Measurements from ENCODE around the gene ANKRD44.

ANKRD44 gene

DNA sequence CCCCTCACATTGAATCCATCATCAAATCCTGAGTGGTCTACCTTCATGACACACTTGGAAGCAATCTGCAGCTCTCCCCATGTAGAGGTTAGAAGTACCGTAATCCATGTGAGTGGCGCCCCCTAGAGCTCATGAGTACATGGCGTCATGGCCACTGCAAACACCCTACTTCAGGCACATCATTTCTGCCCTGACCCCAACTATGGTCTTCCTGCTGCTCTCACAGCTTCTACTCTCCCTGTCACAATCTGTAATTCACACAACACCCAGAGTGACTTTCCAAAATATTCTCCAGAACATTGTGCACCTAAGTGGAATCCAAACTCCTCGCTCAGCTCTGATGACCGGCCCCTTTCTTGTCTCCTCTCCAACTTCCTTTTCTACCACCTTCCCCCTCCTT lies 141.9 kb downstream of the ANKRD44 start:
- DNase-seq: peak; percentile 46

- DNase-seq: no peak
Measured at GRCh38 chr2:197167608-197168314, 142.8 kb downstream of the ANKRD44 start.

- no peak for DNase-seq
Measured at GRCh38 chr2:197165020-197165419, 145.6 kb downstream of the ANKRD44 start.

- DNase-seq: no peak
Measured at GRCh38 chr2:197164141-197164754, 146.3 kb downstream of the ANKRD44 start.

DNA sequence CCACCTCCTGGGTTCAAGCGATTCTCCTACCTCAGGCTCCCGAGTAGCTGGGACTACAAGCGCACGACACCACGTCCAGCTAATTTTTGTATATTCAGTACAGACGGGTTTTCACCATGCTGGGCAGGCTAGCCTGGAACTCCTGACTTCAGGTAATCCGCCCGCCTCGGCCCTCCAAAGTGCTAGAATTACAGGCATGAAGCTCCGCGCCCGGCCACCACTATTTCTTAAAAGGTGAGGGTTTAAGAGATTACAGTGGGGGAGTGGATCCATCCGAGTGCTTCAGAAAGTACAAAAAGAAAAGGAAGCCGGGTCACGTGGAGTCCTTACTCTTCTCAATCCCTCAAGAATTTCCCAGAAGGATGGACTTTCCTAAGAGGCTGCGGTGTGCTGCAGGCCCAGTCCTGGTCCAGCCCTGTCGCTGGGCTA lies 146.9 kb downstream of the ANKRD44 start:
- no peak for DNase-seq

DNA sequence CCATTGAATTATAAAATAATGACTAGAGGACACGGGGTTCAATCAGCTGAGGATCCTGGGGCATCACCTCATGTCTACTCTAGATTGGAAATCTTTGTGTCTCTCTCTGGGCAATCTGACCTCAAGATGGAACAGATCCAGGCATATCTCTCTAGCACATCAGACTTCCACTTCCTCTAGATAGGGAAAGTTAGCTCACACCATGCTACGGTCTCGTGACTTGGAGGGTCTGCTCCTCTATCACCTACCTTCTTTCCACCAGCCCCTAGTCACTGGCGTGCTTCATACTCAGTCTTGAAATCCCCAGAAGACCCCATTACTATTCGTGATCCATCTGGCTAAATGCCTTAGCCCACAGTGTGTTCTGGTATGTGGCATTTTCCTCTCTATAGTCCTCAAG lies 148.8 kb downstream of the ANKRD44 start:
- no peak for DNase-seq

DNA sequence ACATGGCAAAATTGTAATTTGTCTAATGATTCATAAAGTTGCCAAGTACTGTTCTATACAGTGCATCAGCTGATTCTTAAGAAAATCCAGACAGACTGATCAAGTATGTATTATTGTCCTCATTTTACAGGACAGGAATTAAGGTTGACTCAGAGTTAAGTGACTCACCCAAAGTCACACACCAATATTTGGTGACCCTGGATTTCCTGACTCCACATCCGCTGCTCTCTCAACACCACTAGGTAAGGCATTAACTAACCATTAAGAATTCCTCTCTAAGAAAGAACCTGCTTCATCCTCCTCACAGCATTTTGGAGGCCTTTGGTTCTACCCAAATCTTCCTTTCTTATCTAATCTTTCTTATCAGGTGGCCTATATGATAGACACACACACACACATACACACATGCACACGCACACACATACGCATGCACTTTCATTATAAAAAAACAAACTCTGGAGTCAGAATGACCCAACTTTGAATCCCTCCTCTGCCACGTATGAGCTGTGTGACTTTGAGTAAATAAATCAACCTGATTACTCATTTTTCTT lies 150.8 kb downstream of the ANKRD44 start:
- DNase-seq: peak; percentile 21

GRCh38 chr2:197158591-197159550 lies 151.7 kb downstream of the ANKRD44 start:
- DNase-seq: no peak

GRCh38 chr2:197157879-197158537 lies 152.6 kb downstream of the ANKRD44 start:
- DNase-seq: no peak

GRCh38 chr2:197156771-197157170 lies 153.8 kb downstream of the ANKRD44 start:
- no peak for DNase-seq

DNA sequence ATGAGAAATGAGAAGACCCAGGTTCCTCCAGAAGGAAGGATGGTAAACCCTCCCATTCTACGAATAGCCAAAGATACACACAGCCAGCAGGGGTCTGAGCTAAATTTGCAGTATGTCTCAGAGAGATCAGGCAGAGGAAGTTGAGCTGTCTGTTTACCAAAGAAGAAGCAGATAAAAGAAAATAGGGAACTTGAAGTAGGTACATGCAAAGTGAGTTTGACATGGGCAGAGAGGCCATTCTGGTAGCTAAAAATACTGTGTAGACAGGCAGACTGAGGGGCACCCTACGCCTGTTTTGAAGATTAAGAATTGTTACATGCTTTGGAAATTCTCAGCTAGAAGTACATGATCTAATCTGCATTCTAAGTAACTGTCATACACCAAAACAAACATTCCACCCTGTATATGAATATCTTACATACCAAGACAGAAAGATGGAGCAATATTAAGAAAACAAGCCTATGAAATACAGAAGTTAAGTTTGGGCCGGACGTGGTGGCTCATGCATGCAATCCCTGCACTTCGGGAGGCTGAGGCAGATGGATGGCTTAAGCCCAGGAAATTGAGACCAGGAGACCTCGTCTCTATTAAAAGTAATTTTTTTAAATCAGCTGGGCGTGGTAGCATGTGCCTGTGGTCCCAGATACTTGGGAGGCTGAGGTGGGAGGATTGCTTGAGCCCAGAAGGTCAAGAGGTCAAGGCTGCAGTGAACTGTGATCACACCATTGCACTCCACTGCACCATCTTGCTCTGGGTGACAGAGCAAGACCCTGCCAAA lies 157.9 kb downstream of the ANKRD44 start:
- no peak for DNase-seq

GRCh38 chr2:197149546-197149945 lies 161.0 kb downstream of the ANKRD44 start:
- no peak for DNase-seq

GRCh38 chr2:197148401-197148800 lies 162.2 kb downstream of the ANKRD44 start:
- no peak for DNase-seq

- no peak for DNase-seq
Measured at GRCh38 chr2:197147942-197148341, 162.6 kb downstream of the ANKRD44 start.

GRCh38 chr2:197146995-197147394 lies 163.6 kb downstream of the ANKRD44 start:
- DNase-seq: no peak

DNA sequence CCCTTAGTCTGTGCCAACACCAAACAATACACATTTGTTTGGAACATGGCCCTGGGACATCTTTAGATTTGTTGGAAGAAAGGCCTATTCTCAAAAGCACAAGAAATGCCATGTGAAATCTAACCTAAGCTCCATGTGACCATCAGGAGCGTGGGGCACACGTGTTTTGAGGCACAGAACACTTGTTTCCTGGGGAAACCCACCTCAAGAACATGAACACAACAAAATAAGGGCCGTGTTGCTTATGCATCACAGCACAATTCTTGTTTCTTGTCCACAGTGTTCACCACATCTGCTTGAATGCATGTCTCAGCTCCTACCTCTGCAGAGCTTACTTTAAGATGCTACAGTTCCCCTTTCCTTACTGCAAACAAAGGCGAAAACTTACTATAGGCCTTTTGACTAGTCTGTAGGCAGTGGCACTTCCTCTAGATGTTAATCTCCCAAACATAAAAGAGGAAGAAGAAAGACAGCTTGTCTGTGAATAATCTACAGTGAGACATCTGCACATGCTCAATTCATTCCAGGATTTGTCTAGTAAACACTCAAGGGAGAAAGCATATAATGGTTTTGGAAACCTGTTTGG lies 165.0 kb downstream of the ANKRD44 start:
- DNase-seq: no peak

- DNase-seq: no peak
Measured at GRCh38 chr2:197144183-197144582, 166.4 kb downstream of the ANKRD44 start.

DNA sequence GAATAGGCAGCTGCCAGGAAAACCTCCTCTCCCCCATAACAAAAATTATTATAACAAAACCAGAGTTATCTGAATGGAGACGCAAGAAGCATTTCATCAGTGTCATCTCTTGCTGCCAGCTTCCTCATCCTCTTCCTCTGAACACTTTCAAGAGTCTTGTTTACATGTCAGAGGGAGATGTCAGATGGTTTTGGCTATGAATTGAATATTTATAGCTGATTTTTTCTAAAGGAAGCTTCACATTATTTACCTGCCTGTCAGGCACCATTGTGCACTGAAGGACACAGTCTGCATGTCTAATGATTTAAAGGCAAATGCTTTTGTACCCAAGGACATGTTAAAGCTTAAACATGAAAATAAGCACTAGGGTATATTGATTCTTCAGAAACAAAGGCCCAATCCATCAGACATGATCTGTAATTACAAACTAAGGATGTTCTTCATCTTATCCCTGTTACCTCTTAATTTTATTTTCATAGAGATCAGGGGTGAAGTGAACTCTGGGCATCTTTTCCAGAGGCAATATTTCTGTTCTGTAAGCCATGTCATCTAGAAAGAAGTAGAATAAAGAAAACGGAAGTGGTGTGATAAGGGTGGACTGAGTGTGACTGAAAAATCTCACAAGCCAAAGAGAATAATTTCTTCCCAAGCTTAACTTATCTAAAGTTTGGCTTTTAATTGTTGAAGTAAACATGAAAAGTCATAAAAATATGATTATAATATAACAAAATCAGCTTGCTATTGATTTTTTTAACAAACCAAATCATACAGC lies 168.7 kb downstream of the ANKRD44 start:
- no peak for DNase-seq

DNA sequence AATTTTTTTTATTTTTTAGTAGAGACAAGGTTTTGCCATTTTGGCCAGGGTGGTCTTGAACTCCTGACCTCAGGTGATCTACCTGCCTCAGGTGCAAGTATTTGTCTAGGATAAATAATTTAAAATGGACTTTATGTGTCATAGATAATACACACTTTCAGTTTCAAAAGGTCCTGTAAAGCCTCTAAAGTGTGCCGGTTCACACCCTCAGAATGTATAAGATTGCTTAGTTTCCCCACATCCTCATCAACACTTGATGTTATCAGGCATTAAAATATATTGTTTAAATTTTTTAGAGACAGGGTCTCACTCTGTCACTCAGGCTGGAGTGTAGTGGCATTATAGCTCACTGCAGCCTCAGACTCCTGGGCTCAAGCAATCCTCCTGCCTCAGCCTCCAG lies 170.5 kb downstream of the ANKRD44 start:
- no peak for DNase-seq

GRCh38 chr2:197138506-197138905 lies 172.1 kb downstream of the ANKRD44 start:
- DNase-seq: no peak
